Measurements from ENCODE around the gene TNK2. TPM values are rescaled to one million over a fixed set of nuclear protein-coding genes. Genes with fewer than 3 reads are reported as not detected.

The TNK2 gene
- total and polyA plus RNA-seq, 2 experiments from 2014 or later = 26.1 to 95.3 TPM

- DNase-seq (ENCODE audit: low read depth in 1 of 2, low spot score in 1 of 2) = no peak
- Histone ChIP-seq H3K36me3 (peaks cover 17% of the 10 kb centered on the region), H3K9me3 (ENCODE audit: low read depth) (no peaks in the 10 kb centered on the region), H3K27me3 (no peaks in the 10 kb centered on the region), H3K4me3 (no peak overlapping the region), H3K27ac (peak overlapping the region; percentile 90), H3K4me1 (ENCODE audit: low read depth) (peaks cover 52% of the 10 kb centered on the region)
- no peak for TF ChIP-seq CTCF (IDR thresholded peaks at IDR 0.05; ENCODE audit: low read depth, low read length)
These were observed 23.7 kb downstream of the TNK2 start for GRCh38 chr3:195884691-195885035.

GRCh38 chr3:195883801-195884200, 24.6 kb downstream of the TNK2 start:
- no peaks in the 10 kb centered on the region for H3K9me3 ChIP-seq (ENCODE audit: low read depth)
- DNase-seq (ENCODE audit: low read depth in 1 of 2, low spot score in 1 of 2) = no peak
- H3K27me3 ChIP-seq = no peaks in the 10 kb centered on the region
- H3K4me1 ChIP-seq (ENCODE audit: low read depth) = peaks cover 44% of the 10 kb centered on the region
- H3K27ac ChIP-seq = no peak overlapping the region
- no peak overlapping the region for H3K4me3 ChIP-seq
- TF ChIP-seq CTCF (IDR thresholded peaks at IDR 0.05; ENCODE audit: low read depth, low read length) = no peak
- H3K36me3 ChIP-seq = peaks cover 17% of the 10 kb centered on the region

GRCh38 chr3:195883160-195883559, 25.2 kb downstream of the TNK2 start:
- Histone ChIP-seq H3K9me3 (ENCODE audit: low read depth) (no peaks in the 10 kb centered on the region), H3K4me1 (ENCODE audit: low read depth) (peaks cover 43% of the 10 kb centered on the region), H3K27me3 (no peaks in the 10 kb centered on the region), H3K27ac (no peak overlapping the region), H3K4me3 (no peak overlapping the region), H3K36me3 (peaks cover 17% of the 10 kb centered on the region)
- no peak for DNase-seq (ENCODE audit: low read depth in 1 of 2, low spot score in 1 of 2)
- no peak for TF ChIP-seq CTCF (IDR thresholded peaks at IDR 0.05; ENCODE audit: low read depth, low read length)

- TF ChIP-seq CTCF (IDR thresholded peaks at IDR 0.05; ENCODE audit: low read depth, low read length) = no peak
- no peak for DNase-seq (ENCODE audit: low read depth in 1 of 2, low spot score in 1 of 2)
- peaks cover 24% of the 10 kb centered on the region for H3K36me3 ChIP-seq
- H3K27me3 ChIP-seq = no peaks in the 10 kb centered on the region
- H3K4me1 ChIP-seq (ENCODE audit: low read depth) = peaks cover 32% of the 10 kb centered on the region
- no peak overlapping the region for H3K27ac ChIP-seq
- no peaks in the 10 kb centered on the region for H3K9me3 ChIP-seq (ENCODE audit: low read depth)
- H3K4me3 ChIP-seq = no peak overlapping the region
These were observed 26.3 kb downstream of the TNK2 start for GRCh38 chr3:195882002-195882441.

- Histone ChIP-seq H3K27me3 (no peaks in the 10 kb centered on the region), H3K4me1 (ENCODE audit: low read depth) (peaks cover 28% of the 10 kb centered on the region), H3K9me3 (ENCODE audit: low read depth) (no peaks in the 10 kb centered on the region), H3K36me3 (peaks cover 28% of the 10 kb centered on the region), H3K4me3 (no peak overlapping the region), H3K27ac (no peak overlapping the region)
- TF ChIP-seq CTCF (IDR thresholded peaks at IDR 0.05; ENCODE audit: low read depth, low read length) = no peak
- DNase-seq (ENCODE audit: low read depth in 1 of 2, low spot score in 1 of 2) = no peak
These were observed 26.9 kb downstream of the TNK2 start for GRCh38 chr3:195881276-195881988.
